ENCODE results near the gene ABCC1. TPM values are rescaled to one million over a fixed set of nuclear protein-coding genes. Genes with fewer than 3 reads are reported as not detected.
"Not testable (repeated sequence)": the region's sequence is repeated elsewhere in the genome, so short reads cannot be mapped to it uniquely, and the experiment has no call there.

ABCC1 gene
- total RNA-seq, 2 donors from 2014 or later: 22.0 to 22.2 TPM

GRCh38 chr16:16188827-16189226, 239.4 kb downstream of the ABCC1 start:
- no peaks in the 10 kb centered on the region for H3K9me3 ChIP-seq
- no peak overlapping the region for H3K4me3 ChIP-seq
- H3K4me1 ChIP-seq: no peaks in the 10 kb centered on the region
- no peaks in the 10 kb centered on the region for H3K36me3 ChIP-seq
- H3K27ac ChIP-seq: no peak overlapping the region
- intact Hi-C loops (cut with DNase I): no loop called here
- TF ChIP-seq, protein P1, sequence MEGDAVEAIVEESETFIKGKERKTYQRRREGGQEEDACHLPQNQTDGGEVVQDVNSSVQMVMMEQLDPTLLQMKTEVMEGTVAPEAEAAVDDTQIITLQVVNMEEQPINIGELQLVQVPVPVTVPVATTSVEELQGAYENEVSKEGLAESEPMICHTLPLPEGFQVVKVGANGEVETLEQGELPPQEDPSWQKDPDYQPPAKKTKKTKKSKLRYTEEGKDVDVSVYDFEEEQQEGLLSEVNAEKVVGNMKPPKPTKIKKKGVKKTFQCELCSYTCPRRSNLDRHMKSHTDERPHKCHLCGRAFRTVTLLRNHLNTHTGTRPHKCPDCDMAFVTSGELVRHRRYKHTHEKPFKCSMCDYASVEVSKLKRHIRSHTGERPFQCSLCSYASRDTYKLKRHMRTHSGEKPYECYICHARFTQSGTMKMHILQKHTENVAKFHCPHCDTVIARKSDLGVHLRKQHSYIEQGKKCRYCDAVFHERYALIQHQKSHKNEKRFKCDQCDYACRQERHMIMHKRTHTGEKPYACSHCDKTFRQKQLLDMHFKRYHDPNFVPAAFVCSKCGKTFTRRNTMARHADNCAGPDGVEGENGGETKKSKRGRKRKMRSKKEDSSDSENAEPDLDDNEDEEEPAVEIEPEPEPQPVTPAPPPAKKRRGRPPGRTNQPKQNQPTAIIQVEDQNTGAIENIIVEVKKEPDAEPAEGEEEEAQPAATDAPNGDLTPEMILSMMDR (IDR thresholded peaks at IDR 0.05): no peak
- H3K9ac ChIP-seq (ENCODE audit: low read depth in 2 of 2, low read length in 2 of 2): no peak overlapping the region
- H3K27me3 ChIP-seq: no peaks in the 10 kb centered on the region
- no peak for DNase-seq

DNA sequence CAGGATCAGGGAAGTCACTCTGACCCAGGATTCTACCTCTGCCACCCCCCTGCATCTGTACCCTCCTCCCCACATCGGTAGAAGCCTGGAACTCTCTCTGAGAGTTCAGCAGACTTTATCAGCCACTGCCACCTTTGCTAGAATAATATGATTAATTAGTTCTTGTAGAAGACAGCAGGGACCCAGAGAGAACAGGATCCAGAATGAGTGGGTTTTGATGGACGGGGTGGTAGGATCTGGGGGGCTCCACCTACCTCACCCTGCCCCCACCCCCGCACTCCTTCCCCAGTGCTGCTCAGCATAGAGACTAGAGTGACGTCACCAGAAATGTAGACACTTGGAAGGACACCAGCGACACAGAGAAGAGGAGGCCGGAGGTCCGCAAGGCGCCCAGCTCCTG, 240.4 kb downstream of the ABCC1 start:
- DNase-seq: no peak
- no peaks in the 10 kb centered on the region for H3K9me3 ChIP-seq
- H3K4me3 ChIP-seq: no peak overlapping the region
- H3K9ac ChIP-seq (ENCODE audit: low read depth in 2 of 2, low read length in 2 of 2): no peak overlapping the region
- no peak overlapping the region for H3K27ac ChIP-seq
- intact Hi-C loops (cut with DNase I): no loop called here
- TF ChIP-seq, protein P1 (IDR thresholded peaks at IDR 0.05): no peak
- H3K4me1 ChIP-seq: no peaks in the 10 kb centered on the region
- H3K27me3 ChIP-seq: no peaks in the 10 kb centered on the region
- no peaks in the 10 kb centered on the region for H3K36me3 ChIP-seq

GRCh38 chr16:16190546-16190945, 241.1 kb downstream of the ABCC1 start:
- no peak for DNase-seq
- Histone ChIP-seq H3K36me3 (no peaks in the 10 kb centered on the region), H3K4me1 (no peaks in the 10 kb centered on the region), H3K9me3 (no peaks in the 10 kb centered on the region), H3K27ac (no peak overlapping the region), H3K4me3 (no peak overlapping the region), H3K9ac (ENCODE audit: low read depth in 2 of 2, low read length in 2 of 2) (no peak overlapping the region), H3K27me3 (no peaks in the 10 kb centered on the region)
- intact Hi-C loops (cut with DNase I): no loop called here
- TF ChIP-seq, protein P1 (IDR thresholded peaks at IDR 0.05): no peak

GRCh38 chr16:16190966-16191365, 241.6 kb downstream of the ABCC1 start:
- intact Hi-C loops (cut with DNase I); H3K4me3 ChIP-seq; H3K27ac ChIP-seq; H3K27me3 ChIP-seq; H3K9ac ChIP-seq (ENCODE audit: low read depth in 2 of 2, low read length in 2 of 2); H3K9me3 ChIP-seq; DNase-seq; H3K4me1 ChIP-seq; H3K36me3 ChIP-seq: not testable (repeated sequence)

DNA sequence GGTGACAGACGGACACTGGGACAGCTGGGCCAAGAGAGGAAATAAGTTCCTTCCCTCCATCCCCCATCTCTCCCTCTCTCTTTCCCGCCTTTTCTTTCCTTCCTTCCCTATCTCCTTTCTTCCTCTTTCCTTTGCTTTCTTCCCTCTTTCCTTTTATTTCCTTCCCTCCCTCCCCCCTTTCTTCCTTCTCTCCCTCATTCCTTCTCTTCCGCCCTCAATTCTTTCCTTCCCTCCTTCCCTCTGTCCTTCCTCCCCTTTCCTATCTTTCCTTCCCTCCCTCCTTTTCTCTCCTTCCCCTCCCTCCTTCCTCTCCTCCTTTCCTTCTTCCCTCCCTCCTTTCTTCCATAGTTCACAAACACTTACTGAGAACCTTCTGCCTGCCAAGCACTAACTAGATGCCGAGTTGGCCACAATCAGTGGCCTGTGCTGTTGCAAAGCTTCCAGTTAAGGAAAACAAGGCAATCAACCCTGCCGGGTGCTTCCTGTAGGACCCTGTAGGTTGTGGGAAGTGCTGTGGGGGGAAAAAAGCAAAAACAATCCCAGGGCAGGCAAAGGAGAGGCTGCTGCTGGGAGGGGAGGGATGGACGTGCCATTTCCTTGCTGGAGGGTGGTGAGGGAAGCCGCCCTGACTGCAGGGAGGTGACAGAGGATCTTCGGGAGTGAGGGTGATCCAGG, 242.2 kb downstream of the ABCC1 start:
- Histone ChIP-seq H3K4me3 (no peak overlapping the region), H3K27me3 (no peaks in the 10 kb centered on the region), H3K27ac (no peak overlapping the region), H3K9me3 (no peaks in the 10 kb centered on the region), H3K36me3 (no peaks in the 10 kb centered on the region), H3K9ac (ENCODE audit: low read depth in 2 of 2, low read length in 2 of 2) (no peak overlapping the region), H3K4me1 (no peaks in the 10 kb centered on the region)
- intact Hi-C loops (cut with DNase I): no loop called here
- DNase-seq: no peak
- TF ChIP-seq, protein P1 (IDR thresholded peaks at IDR 0.05): no peak

Other genes with a start within 250 kb of the ABCC1 start
- 100 to 1,000 TPM in 1 of 2 donors, 10 to 100 TPM in 1; 30.0 to 770 TPM for gene MYH11, start 92.6 kb upstream of the ABCC1 start, total RNA-seq
- 10 to 100 TPM; 23.3 to 31.0 TPM for gene CEP20, start 61.0 kb upstream of the ABCC1 start, total RNA-seq

All from colonic mucosa (tissue), 4 donors.